ENCODE data around the gene TIMP2. TPM values are rescaled to one million over a fixed set of nuclear protein-coding genes. Genes with fewer than 3 reads are reported as not detected.
A peak's percentile ranks its signal among the peaks of the same experiment; 100 is the strongest.

TIMP2 gene
- total and polyA plus RNA-seq, 2 of the 13 experiments (the other 11 are each of a cell fraction or from before 2014, with no cell fraction given) = 3.8 to 8.5 TPM

- 0 out of 2 replicates have a peak, but pooled peaks have one; percentile 3 for TF ChIP-seq PRDM15 (CRISPR knock-in tag; IDR thresholded peaks at IDR 0.05)
- no peak for TF ChIP-seq TOPORS (CRISPR knock-in tag; IDR thresholded peaks at IDR 0.05)
- no peak for TF ChIP-seq ZBTB42 (CRISPR knock-in tag; IDR thresholded peaks at IDR 0.05)
- TF ChIP-seq ZNF737 (CRISPR knock-in tag; IDR thresholded peaks at IDR 0.05; ENCODE audit: borderline replicate concordance) = no peak
- no peak for TF ChIP-seq IRF1 (CRISPR knock-in tag; IDR thresholded peaks at IDR 0.05; ENCODE audit: low read depth)
- TF ChIP-seq ZSCAN20 (CRISPR knock-in tag; IDR thresholded peaks at IDR 0.05; ENCODE audit: borderline replicate concordance) = no peak
- no peak for TF ChIP-seq PCBP2 (optimal IDR thresholded peaks at IDR 0.05; ENCODE audit: low read depth, low read length, poor library complexity, severe bottlenecking)
- no peak for TF ChIP-seq MZF1 (CRISPR knock-in tag; IDR thresholded peaks at IDR 0.05; ENCODE audit: borderline replicate concordance)
- TF ChIP-seq PCBP1 (IDR thresholded peaks at IDR 0.05; ENCODE audit: borderline replicate concordance, low read depth, low read length) = no peak
- TF ChIP-seq, protein P1, sequence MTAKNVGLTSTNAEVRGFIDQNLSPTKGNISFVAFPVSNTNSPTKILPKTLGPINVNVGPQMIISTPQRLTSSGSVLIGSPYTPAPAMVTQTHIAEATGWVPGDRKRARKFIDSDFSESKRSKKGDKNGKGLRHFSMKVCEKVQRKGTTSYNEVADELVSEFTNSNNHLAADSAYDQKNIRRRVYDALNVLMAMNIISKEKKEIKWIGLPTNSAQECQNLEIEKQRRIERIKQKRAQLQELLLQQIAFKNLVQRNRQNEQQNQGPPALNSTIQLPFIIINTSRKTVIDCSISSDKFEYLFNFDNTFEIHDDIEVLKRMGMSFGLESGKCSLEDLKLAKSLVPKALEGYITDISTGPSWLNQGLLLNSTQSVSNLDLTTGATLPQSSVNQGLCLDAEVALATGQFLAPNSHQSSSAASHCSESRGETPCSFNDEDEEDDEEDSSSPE (CRISPR knock-in tag; IDR thresholded peaks at IDR 0.05) = 0 out of 2 replicates have a peak, but pooled peaks have one; percentile 31
- TF ChIP-seq ZNF44 (CRISPR knock-in tag; IDR thresholded peaks at IDR 0.05) = no peak
- TF ChIP-seq, protein P2, sequence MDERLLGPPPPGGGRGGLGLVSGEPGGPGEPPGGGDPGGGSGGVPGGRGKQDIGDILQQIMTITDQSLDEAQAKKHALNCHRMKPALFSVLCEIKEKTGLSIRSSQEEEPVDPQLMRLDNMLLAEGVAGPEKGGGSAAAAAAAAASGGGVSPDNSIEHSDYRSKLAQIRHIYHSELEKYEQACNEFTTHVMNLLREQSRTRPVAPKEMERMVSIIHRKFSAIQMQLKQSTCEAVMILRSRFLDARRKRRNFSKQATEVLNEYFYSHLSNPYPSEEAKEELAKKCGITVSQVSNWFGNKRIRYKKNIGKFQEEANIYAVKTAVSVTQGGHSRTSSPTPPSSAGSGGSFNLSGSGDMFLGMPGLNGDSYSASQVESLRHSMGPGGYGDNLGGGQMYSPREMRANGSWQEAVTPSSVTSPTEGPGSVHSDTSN (CRISPR knock-in tag; IDR thresholded peaks at IDR 0.05) = no peak
- TF ChIP-seq ELF4 (CRISPR knock-in tag; IDR thresholded peaks at IDR 0.05; ENCODE audit: borderline replicate concordance) = no peak
- TF ChIP-seq ZNF780A (CRISPR knock-in tag; IDR thresholded peaks at IDR 0.05) = no peak
- TF ChIP-seq MED8 (CRISPR knock-in tag; IDR thresholded peaks at IDR 0.05; ENCODE audit: insufficient replicate concordance) = no peak
- TF ChIP-seq, protein P3, sequence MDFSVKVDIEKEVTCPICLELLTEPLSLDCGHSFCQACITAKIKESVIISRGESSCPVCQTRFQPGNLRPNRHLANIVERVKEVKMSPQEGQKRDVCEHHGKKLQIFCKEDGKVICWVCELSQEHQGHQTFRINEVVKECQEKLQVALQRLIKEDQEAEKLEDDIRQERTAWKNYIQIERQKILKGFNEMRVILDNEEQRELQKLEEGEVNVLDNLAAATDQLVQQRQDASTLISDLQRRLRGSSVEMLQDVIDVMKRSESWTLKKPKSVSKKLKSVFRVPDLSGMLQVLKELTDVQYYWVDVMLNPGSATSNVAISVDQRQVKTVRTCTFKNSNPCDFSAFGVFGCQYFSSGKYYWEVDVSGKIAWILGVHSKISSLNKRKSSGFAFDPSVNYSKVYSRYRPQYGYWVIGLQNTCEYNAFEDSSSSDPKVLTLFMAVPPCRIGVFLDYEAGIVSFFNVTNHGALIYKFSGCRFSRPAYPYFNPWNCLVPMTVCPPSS (IDR thresholded peaks at IDR 0.05) = no peak
- TF ChIP-seq ZNF354B (CRISPR knock-in tag; IDR thresholded peaks at IDR 0.05) = no peak
- TF ChIP-seq ZNF232 (CRISPR knock-in tag; IDR thresholded peaks at IDR 0.05; ENCODE audit: borderline replicate concordance) = peak; percentile 16; the same call in 1 of the 2 replicates
- TF ChIP-seq ESRRA (CRISPR knock-in tag; IDR thresholded peaks at IDR 0.05; ENCODE audit: low read depth) = no peak
- TF ChIP-seq ZFP62 (CRISPR knock-in tag; IDR thresholded peaks at IDR 0.05) = no peak
- TF ChIP-seq ZFY (CRISPR knock-in tag; IDR thresholded peaks at IDR 0.05) = peak; percentile 50; the same call in 1 of the 2 replicates
Measured at GRCh38 chr17:78924481-78925151, 571 bp downstream of the TIMP2 start (continued).
